GM13977 (cell line): ENCODE measurements around the gene JHY.

Source experiments
- DNase-seq: peaks from one replicate; pipeline ENCODE4 v3.0.0; 2012; ENCODE audit warnings: low spot score
- CTCF ChIP-seq: IDR thresholded peaks from 2 replicates; pipeline ENCODE4 v1.5.1; 2012; ENCODE audit warnings: mild to moderate bottlenecking, control low read depth; ENCODE audit not compliant: insufficient read depth; ENCODE audit errors: extremely low read depth, missing control alignments
- in situ Hi-C: fragments of 300-500 bp; cut with MboI; formaldehyde crosslinking; loops from one replicate; pipeline ENCODE4 v1.12.0; 2022; ENCODE audit warnings: low sequenced_read_pairs, low pct_unique_long_range_greater_than_20kb, mixed read lengths, inconsistent platforms; ENCODE audit not compliant: unreplicated experiment

Gene JHY

GRCh38 chr11:122848186-122848585 is 34.4 kb upstream of the JHY start:
- in situ Hi-C loops: no loop called here
- TF ChIP-seq CTCF: no peak
- no peak for DNase-seq

- TF ChIP-seq CTCF: no peak
- in situ Hi-C loops: loop anchor here (5.0 kb wide), 1 partner anchor 48 kb away; no protein-coding TSS in a partner anchor
- DNase-seq: no peak
These were observed 32.4 kb upstream of the JHY start for GRCh38 chr11:122850076-122850631.

GRCh38 chr11:122851366-122851966 is 31.1 kb upstream of the JHY start:
- TF ChIP-seq CTCF: no peak
- in situ Hi-C loops: loop anchor here (5.0 kb wide), 1 partner anchor 49 kb away; no protein-coding TSS in a partner anchor
- peak; percentile 21 for DNase-seq

GRCh38 chr11:122852074-122852795 is 30.3 kb upstream of the JHY start:
- TF ChIP-seq CTCF: no peak
- DNase-seq: no peak
- in situ Hi-C loops: loop anchor here (5.0 kb wide), 1 partner anchor 50 kb away; no protein-coding TSS in a partner anchor

GRCh38 chr11:122852796-122853160 is 29.8 kb upstream of the JHY start:
- in situ Hi-C loops: loop anchor here (5.0 kb wide), 1 partner anchor 50 kb away; no protein-coding TSS in a partner anchor
- DNase-seq: no peak
- TF ChIP-seq CTCF: no peak

- no peak for DNase-seq
- in situ Hi-C loops: loop anchor here (5.0 kb wide), 1 partner anchor 51 kb away; no protein-coding TSS in a partner anchor
These were observed 29.3 kb upstream of the JHY start for GRCh38 chr11:122853261-122853660.

More at GRCh38 chr11:122853261-122853660, 29.3 kb upstream of the JHY start:
- TF ChIP-seq CTCF: no peak
